ENCODE results near the gene TRMT112.

Gene TRMT112

GRCh38 chr11:64342869-64343745, 25.7 kb upstream of the TRMT112 start:
- no peak for DNase-seq (ENCODE audit: low read depth in 2 of 2)
- TF ChIP-seq CTCF (IDR thresholded peaks at IDR 0.05; ENCODE audit: low read depth, low read length): no peak

GRCh38 chr11:64341851-64342791, 24.8 kb upstream of the TRMT112 start:
- no peak for TF ChIP-seq CTCF (IDR thresholded peaks at IDR 0.05; ENCODE audit: low read depth, low read length)
- peak overlapping the region; percentile 33 to 48 for H3K4me3 ChIP-seq (replicated peaks in 1 of 2; ENCODE audit: low read depth in 2 of 2, low read length in 2 of 2)
- peak; percentile 87 to 91 for DNase-seq (ENCODE audit: low read depth in 2 of 2)

More at GRCh38 chr11:64342869-64343745, 25.7 kb upstream of the TRMT112 start:
- peak overlapping the region in 1 of 2 donors; percentile 34 for H3K4me3 ChIP-seq (replicated peaks in 1 of 2; ENCODE audit: low read depth in 2 of 2, low read length in 2 of 2)

GRCh38 chr11:64341429-64341828, 24.1 kb upstream of the TRMT112 start:
- H3K4me3 ChIP-seq (replicated peaks in 1 of 2; ENCODE audit: low read depth in 2 of 2, low read length in 2 of 2): no peak overlapping the region
- no peak for TF ChIP-seq CTCF (IDR thresholded peaks at IDR 0.05; ENCODE audit: low read depth, low read length)
- no peak for DNase-seq (ENCODE audit: low read depth in 2 of 2)

GRCh38 chr11:64340671-64341335, 23.4 kb upstream of the TRMT112 start:
- TF ChIP-seq CTCF (IDR thresholded peaks at IDR 0.05; ENCODE audit: low read depth, low read length): no peak
- no peak for DNase-seq (ENCODE audit: low read depth in 2 of 2)
- no peak overlapping the region for H3K4me3 ChIP-seq (replicated peaks in 1 of 2; ENCODE audit: low read depth in 2 of 2, low read length in 2 of 2)

- no peak for DNase-seq (ENCODE audit: low read depth in 2 of 2)
- TF ChIP-seq CTCF (IDR thresholded peaks at IDR 0.05; ENCODE audit: low read depth, low read length): no peak
- H3K4me3 ChIP-seq (replicated peaks in 1 of 2; ENCODE audit: low read depth in 2 of 2, low read length in 2 of 2): no peak within 1 kb of the TSS
These were observed 22.5 kb upstream of the TRMT112 start, which contains the start of gene CCDC88B for GRCh38 chr11:64339754-64340408. CCDC88B (plus strand) TSS chr11:64340204; CDS start chr11:64340267, 63 bp downstream.

GRCh38 chr11:64339286-64339685, 21.9 kb upstream of the TRMT112 start:
- no peak for DNase-seq (ENCODE audit: low read depth in 2 of 2)
- TF ChIP-seq CTCF (IDR thresholded peaks at IDR 0.05; ENCODE audit: low read depth, low read length): no peak
- no peak overlapping the region for H3K4me3 ChIP-seq (replicated peaks in 1 of 2; ENCODE audit: low read depth in 2 of 2, low read length in 2 of 2)
